ENCODE measurements around the gene BTBD2. TPM values are rescaled to one million over a fixed set of nuclear protein-coding genes. Genes with fewer than 3 reads are reported as not detected.

BTBD2 gene
- total and polyA plus RNA-seq, 2 experiments from 2014 or later = 23.8 to 130 TPM

- Histone ChIP-seq H3F3A (replicated peaks; ENCODE audit: low read depth) (peaks cover 13% of the 10 kb centered on the region; the same call in 1 of the 2 replicates), H3K4me3 (no peak overlapping the region), H3K27ac (ENCODE audit: low read depth) (no peak overlapping the region; the same call in 1 of the 2 replicates), H4K20me1 (replicated peaks; ENCODE audit: insufficient read depth) (no peaks in the 10 kb centered on the region), H3K36me3 (ENCODE audit: insufficient read depth) (no peaks in the 10 kb centered on the region), H3K9me2 (ENCODE audit: insufficient read depth) (no peaks in the 10 kb centered on the region), H2AFZ (peak overlapping the region; percentile 81; the same call in 1 of the 2 replicates), H3K4me1 (ENCODE audit: insufficient read depth) (peaks cover 21% of the 10 kb centered on the region), H3K79me2 (replicated peaks; ENCODE audit: insufficient read depth) (no peaks in the 10 kb centered on the region), H3K27me3 (ENCODE audit: insufficient read depth) (no peaks in the 10 kb centered on the region), H3K4me2 (no peak overlapping the region)
- H3K4me1 Mint-ChIP-seq = peaks cover 19% of the 10 kb centered on the region; the same call in 2 of the 3 replicates
- H3K27me3 Mint-ChIP-seq (ENCODE audit: insufficient read depth, low read depth, poor library complexity) = peaks cover 12% of the 10 kb centered on the region
- no peak overlapping the region for H3K27ac Mint-ChIP-seq
- ATAC-seq (no peak), DNase-seq (ENCODE audit: low spot score) (no peak)
- TF ChIP-seq EZH2phosphoT487 (IDR thresholded peaks at IDR 0.05; ENCODE audit: unreplicated experiment) (no peak), STAT1 (IDR thresholded peaks at IDR 0.05; ENCODE audit: unreplicated experiment) (no peak), JUNB (IDR thresholded peaks at IDR 0.05; ENCODE audit: unreplicated experiment) (no peak), ZNF114 (CRISPR knock-in tag; IDR thresholded peaks at IDR 0.05) (no peak), CREB1 (CRISPR knock-in tag; IDR thresholded peaks at IDR 0.05; ENCODE audit: low read depth) (no peak), NANOG (IDR thresholded peaks at IDR 0.05; ENCODE audit: borderline replicate concordance) (no peak), POLR2AphosphoS5 (IDR thresholded peaks at IDR 0.05; ENCODE audit: low read depth) (no peak), EZH2 (IDR thresholded peaks at IDR 0.05; ENCODE audit: low read depth, unreplicated experiment) (no peak), ZNF331 (CRISPR knock-in tag; IDR thresholded peaks at IDR 0.05; ENCODE audit: low read depth) (no peak)
- TF ChIP-seq, protein P1, sequence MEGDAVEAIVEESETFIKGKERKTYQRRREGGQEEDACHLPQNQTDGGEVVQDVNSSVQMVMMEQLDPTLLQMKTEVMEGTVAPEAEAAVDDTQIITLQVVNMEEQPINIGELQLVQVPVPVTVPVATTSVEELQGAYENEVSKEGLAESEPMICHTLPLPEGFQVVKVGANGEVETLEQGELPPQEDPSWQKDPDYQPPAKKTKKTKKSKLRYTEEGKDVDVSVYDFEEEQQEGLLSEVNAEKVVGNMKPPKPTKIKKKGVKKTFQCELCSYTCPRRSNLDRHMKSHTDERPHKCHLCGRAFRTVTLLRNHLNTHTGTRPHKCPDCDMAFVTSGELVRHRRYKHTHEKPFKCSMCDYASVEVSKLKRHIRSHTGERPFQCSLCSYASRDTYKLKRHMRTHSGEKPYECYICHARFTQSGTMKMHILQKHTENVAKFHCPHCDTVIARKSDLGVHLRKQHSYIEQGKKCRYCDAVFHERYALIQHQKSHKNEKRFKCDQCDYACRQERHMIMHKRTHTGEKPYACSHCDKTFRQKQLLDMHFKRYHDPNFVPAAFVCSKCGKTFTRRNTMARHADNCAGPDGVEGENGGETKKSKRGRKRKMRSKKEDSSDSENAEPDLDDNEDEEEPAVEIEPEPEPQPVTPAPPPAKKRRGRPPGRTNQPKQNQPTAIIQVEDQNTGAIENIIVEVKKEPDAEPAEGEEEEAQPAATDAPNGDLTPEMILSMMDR (conservative IDR thresholded peaks at IDR 0.05; ENCODE audit: low read depth in 2 of 2) = no peak
- TF ChIP-seq, protein P2, sequence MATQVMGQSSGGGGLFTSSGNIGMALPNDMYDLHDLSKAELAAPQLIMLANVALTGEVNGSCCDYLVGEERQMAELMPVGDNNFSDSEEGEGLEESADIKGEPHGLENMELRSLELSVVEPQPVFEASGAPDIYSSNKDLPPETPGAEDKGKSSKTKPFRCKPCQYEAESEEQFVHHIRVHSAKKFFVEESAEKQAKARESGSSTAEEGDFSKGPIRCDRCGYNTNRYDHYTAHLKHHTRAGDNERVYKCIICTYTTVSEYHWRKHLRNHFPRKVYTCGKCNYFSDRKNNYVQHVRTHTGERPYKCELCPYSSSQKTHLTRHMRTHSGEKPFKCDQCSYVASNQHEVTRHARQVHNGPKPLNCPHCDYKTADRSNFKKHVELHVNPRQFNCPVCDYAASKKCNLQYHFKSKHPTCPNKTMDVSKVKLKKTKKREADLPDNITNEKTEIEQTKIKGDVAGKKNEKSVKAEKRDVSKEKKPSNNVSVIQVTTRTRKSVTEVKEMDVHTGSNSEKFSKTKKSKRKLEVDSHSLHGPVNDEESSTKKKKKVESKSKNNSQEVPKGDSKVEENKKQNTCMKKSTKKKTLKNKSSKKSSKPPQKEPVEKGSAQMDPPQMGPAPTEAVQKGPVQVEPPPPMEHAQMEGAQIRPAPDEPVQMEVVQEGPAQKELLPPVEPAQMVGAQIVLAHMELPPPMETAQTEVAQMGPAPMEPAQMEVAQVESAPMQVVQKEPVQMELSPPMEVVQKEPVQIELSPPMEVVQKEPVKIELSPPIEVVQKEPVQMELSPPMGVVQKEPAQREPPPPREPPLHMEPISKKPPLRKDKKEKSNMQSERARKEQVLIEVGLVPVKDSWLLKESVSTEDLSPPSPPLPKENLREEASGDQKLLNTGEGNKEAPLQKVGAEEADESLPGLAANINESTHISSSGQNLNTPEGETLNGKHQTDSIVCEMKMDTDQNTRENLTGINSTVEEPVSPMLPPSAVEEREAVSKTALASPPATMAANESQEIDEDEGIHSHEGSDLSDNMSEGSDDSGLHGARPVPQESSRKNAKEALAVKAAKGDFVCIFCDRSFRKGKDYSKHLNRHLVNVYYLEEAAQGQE (IDR thresholded peaks at IDR 0.05; ENCODE audit: unreplicated experiment) = no peak
- TF ChIP-seq, protein P3, sequence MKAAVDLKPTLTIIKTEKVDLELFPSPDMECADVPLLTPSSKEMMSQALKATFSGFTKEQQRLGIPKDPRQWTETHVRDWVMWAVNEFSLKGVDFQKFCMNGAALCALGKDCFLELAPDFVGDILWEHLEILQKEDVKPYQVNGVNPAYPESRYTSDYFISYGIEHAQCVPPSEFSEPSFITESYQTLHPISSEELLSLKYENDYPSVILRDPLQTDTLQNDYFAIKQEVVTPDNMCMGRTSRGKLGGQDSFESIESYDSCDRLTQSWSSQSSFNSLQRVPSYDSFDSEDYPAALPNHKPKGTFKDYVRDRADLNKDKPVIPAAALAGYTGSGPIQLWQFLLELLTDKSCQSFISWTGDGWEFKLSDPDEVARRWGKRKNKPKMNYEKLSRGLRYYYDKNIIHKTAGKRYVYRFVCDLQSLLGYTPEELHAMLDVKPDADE (IDR thresholded peaks at IDR 0.05) = no peak
- no peaks in the 10 kb centered on the region; the same call in 2 of the 3 replicates for H3K36me3 Mint-ChIP-seq (ENCODE audit: low read depth)
- H3K4me3 Mint-ChIP-seq = no peak overlapping the region
- no peaks in the 10 kb centered on the region for H3K9me3 Mint-ChIP-seq
Observed at GRCh38 chr19:2064395-2064787, 48.9 kb upstream of the BTBD2 start.
